ENCODE results near the gene NXPH1. TPM values are rescaled to one million over a fixed set of nuclear protein-coding genes. Genes with fewer than 3 reads are reported as not detected.

Gene NXPH1
- polyA plus RNA-seq, 1 donor from 2014 or later: 15.9 TPM

DNA sequence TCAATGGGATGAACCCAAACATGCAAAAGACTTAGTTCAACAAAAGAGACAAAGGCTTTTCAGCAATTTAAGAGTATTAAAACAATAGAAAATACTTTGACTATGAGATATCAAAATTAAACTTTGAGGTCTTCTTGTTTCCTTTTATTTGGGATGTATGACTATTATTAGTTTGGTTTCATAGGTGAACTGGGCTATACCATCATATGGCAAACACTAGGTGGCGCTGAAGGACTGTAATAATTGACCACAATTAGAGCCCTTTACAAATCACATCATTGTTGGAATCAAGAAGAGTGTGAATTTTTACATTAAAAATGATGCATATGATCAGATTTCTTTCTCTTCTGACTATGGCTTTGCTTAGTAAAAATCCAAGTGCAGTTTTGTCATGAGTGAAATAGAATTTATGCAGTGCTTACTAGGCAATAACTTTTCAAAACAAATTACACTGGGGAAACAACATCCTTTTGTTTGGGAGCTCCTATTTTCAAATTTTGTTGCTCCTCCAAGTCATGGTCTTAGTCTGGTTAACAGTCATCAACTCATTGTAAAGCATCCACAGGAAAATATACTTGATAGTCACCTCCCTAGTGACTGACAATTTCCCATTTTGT is 14.7 kb upstream of the NXPH1 start:
- Histone ChIP-seq H4K20me1 (ENCODE audit: insufficient read depth) (no peaks in the 10 kb centered on the region), H3K27ac (ENCODE audit: low read length) (no peak overlapping the region), H3K4me2 (ENCODE audit: low read length) (no peak overlapping the region), H3K9me3 (ENCODE audit: low read length) (no peaks in the 10 kb centered on the region), H3K36me3 (ENCODE audit: insufficient read depth, low read length) (no peaks in the 10 kb centered on the region), H3K79me2 (replicated peaks; ENCODE audit: insufficient read depth, low read length) (no peaks in the 10 kb centered on the region), H3K9ac (ENCODE audit: low read length) (no peak overlapping the region), H3F3A (ENCODE audit: insufficient read depth, low read length, poor library complexity, severe bottlenecking) (no peaks in the 10 kb centered on the region), H2AFZ (ENCODE audit: low read depth, low read length) (no peak overlapping the region), H3K27me3 (ENCODE audit: insufficient read depth, low read depth, low read length) (no peaks in the 10 kb centered on the region), H3K4me3 (ENCODE audit: low read length) (no peak overlapping the region), H3K9me2 (ENCODE audit: insufficient read depth, low read length) (no peaks in the 10 kb centered on the region)
- TF ChIP-seq EZH2 (IDR thresholded peaks at IDR 0.05; ENCODE audit: borderline replicate concordance, insufficient read depth, low read length, poor library complexity, severe bottlenecking) (no peak), SMC3 (conservative IDR thresholded peaks at IDR 0.05; ENCODE audit: poor library complexity) (peak; percentile 93), RAD21 (conservative IDR thresholded peaks at IDR 0.05) (peak; percentile 92), MXI1 (conservative IDR thresholded peaks at IDR 0.05; ENCODE audit: poor library complexity, severe bottlenecking) (no peak), POLR2AphosphoS5 (IDR thresholded peaks at IDR 0.05) (no peak), TAF1 (IDR thresholded peaks at IDR 0.05; ENCODE audit: low read depth) (no peak), EP300 (conservative IDR thresholded peaks at IDR 0.05; ENCODE audit: poor library complexity, severe bottlenecking) (no peak)
- TF ChIP-seq, protein P1, sequence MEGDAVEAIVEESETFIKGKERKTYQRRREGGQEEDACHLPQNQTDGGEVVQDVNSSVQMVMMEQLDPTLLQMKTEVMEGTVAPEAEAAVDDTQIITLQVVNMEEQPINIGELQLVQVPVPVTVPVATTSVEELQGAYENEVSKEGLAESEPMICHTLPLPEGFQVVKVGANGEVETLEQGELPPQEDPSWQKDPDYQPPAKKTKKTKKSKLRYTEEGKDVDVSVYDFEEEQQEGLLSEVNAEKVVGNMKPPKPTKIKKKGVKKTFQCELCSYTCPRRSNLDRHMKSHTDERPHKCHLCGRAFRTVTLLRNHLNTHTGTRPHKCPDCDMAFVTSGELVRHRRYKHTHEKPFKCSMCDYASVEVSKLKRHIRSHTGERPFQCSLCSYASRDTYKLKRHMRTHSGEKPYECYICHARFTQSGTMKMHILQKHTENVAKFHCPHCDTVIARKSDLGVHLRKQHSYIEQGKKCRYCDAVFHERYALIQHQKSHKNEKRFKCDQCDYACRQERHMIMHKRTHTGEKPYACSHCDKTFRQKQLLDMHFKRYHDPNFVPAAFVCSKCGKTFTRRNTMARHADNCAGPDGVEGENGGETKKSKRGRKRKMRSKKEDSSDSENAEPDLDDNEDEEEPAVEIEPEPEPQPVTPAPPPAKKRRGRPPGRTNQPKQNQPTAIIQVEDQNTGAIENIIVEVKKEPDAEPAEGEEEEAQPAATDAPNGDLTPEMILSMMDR (IDR thresholded peaks at IDR 0.05; ENCODE audit: poor library complexity, severe bottlenecking): peak; percentile 89
- TF ChIP-seq, protein P2, sequence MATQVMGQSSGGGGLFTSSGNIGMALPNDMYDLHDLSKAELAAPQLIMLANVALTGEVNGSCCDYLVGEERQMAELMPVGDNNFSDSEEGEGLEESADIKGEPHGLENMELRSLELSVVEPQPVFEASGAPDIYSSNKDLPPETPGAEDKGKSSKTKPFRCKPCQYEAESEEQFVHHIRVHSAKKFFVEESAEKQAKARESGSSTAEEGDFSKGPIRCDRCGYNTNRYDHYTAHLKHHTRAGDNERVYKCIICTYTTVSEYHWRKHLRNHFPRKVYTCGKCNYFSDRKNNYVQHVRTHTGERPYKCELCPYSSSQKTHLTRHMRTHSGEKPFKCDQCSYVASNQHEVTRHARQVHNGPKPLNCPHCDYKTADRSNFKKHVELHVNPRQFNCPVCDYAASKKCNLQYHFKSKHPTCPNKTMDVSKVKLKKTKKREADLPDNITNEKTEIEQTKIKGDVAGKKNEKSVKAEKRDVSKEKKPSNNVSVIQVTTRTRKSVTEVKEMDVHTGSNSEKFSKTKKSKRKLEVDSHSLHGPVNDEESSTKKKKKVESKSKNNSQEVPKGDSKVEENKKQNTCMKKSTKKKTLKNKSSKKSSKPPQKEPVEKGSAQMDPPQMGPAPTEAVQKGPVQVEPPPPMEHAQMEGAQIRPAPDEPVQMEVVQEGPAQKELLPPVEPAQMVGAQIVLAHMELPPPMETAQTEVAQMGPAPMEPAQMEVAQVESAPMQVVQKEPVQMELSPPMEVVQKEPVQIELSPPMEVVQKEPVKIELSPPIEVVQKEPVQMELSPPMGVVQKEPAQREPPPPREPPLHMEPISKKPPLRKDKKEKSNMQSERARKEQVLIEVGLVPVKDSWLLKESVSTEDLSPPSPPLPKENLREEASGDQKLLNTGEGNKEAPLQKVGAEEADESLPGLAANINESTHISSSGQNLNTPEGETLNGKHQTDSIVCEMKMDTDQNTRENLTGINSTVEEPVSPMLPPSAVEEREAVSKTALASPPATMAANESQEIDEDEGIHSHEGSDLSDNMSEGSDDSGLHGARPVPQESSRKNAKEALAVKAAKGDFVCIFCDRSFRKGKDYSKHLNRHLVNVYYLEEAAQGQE (IDR thresholded peaks at IDR 0.05; ENCODE audit: borderline replicate concordance): no peak

DNA sequence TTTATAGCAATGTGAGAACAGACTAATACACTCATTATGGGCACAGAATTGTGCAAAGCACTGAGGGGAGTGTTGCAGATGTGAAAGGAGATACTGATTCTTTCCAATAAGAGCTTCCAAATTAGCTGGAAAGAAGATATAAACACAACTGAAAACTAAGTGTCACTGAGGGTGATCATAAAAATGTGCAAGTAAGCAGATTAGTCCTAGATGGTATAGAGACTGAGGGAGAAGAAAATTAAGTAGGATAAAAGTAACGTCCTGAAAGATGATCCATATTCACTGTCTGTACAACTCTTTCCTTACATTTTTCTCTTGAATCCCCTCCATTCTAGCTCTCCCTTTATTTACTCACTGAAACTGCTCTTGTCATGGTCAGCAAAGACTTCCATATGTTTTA is 11.2 kb upstream of the NXPH1 start:
- H3K4me3 ChIP-seq (ENCODE audit: low read length): no peak overlapping the region
- no peak overlapping the region for H3K27ac ChIP-seq (ENCODE audit: low read length)
- TF ChIP-seq TAF1 (IDR thresholded peaks at IDR 0.05; ENCODE audit: low read depth): no peak
- TF ChIP-seq EP300 (conservative IDR thresholded peaks at IDR 0.05; ENCODE audit: poor library complexity, severe bottlenecking): no peak
- TF ChIP-seq MXI1 (conservative IDR thresholded peaks at IDR 0.05; ENCODE audit: poor library complexity, severe bottlenecking): no peak
- no peak for TF ChIP-seq RAD21 (conservative IDR thresholded peaks at IDR 0.05)
- TF ChIP-seq EZH2 (IDR thresholded peaks at IDR 0.05; ENCODE audit: borderline replicate concordance, insufficient read depth, low read length, poor library complexity, severe bottlenecking): no peak
- TF ChIP-seq SMC3 (conservative IDR thresholded peaks at IDR 0.05; ENCODE audit: poor library complexity): no peak
- TF ChIP-seq, protein P2 (IDR thresholded peaks at IDR 0.05; ENCODE audit: borderline replicate concordance): no peak
- TF ChIP-seq, protein P1 (IDR thresholded peaks at IDR 0.05; ENCODE audit: poor library complexity, severe bottlenecking): no peak
- no peak for TF ChIP-seq POLR2AphosphoS5 (IDR thresholded peaks at IDR 0.05)
- no peak overlapping the region for H2AFZ ChIP-seq (ENCODE audit: low read depth, low read length)
- H3F3A ChIP-seq (ENCODE audit: insufficient read depth, low read length, poor library complexity, severe bottlenecking): no peaks in the 10 kb centered on the region
- no peaks in the 10 kb centered on the region for H3K79me2 ChIP-seq (replicated peaks; ENCODE audit: insufficient read depth, low read length)
- H3K9me3 ChIP-seq (ENCODE audit: low read length): no peaks in the 10 kb centered on the region
- H3K36me3 ChIP-seq (ENCODE audit: insufficient read depth, low read length): no peaks in the 10 kb centered on the region
- H3K9ac ChIP-seq (ENCODE audit: low read length): no peak overlapping the region
- H3K4me2 ChIP-seq (ENCODE audit: low read length): no peak overlapping the region
- H3K9me2 ChIP-seq (ENCODE audit: insufficient read depth, low read length): no peaks in the 10 kb centered on the region
- H3K27me3 ChIP-seq (ENCODE audit: insufficient read depth, low read depth, low read length): no peaks in the 10 kb centered on the region
- H4K20me1 ChIP-seq (ENCODE audit: insufficient read depth): no peaks in the 10 kb centered on the region

Data from neural cell (in vitro differentiated cells).